Endodermal cell (in vitro differentiated cells): ENCODE results near the gene PLXNA2. TPM values are rescaled to one million over a fixed set of nuclear protein-coding genes. Genes with fewer than 3 reads are reported as not detected.

Source experiments
- DNase-seq: peaks from one replicate; pipeline ENCODE4 v3.0.0-alpha.2; 2017
- H3K27ac ChIP-seq: 2 replicates; pipeline ENCODE4 v1.5.1; 2013; ENCODE audit warnings: mild to moderate bottlenecking, low read depth, low read length, moderate library complexity
- H3K27me3 ChIP-seq: 2 replicates; pipeline ENCODE4 v1.6.1; 2013; ENCODE audit warnings: mild to moderate bottlenecking, low read length, moderate library complexity; ENCODE audit not compliant: insufficient read depth, control insufficient read depth, poor library complexity, severe bottlenecking
- H3K36me3 ChIP-seq: 2 replicates; pipeline ENCODE4 v1.7.0; 2013; ENCODE audit warnings: mild to moderate bottlenecking, low read length, moderate library complexity; ENCODE audit not compliant: control insufficient read depth, insufficient read depth
- H3K4me1 ChIP-seq: one replicate; pipeline ENCODE4 v1.7.0; 2013; ENCODE audit warnings: low read length; ENCODE audit not compliant: control insufficient read depth, insufficient read depth
- H3K4me3 ChIP-seq: 2 replicates; pipeline ENCODE4 v1.5.1; 2013; ENCODE audit warnings: mild to moderate bottlenecking, low read length, moderate library complexity
- H3K9ac ChIP-seq: 2 replicates; pipeline ENCODE4 v1.6.1; 2013; ENCODE audit warnings: mild to moderate bottlenecking, low read length, moderate library complexity; ENCODE audit not compliant: poor library complexity, severe bottlenecking; ENCODE audit errors: extremely low read depth
- H3K9me3 ChIP-seq: 2 replicates; pipeline ENCODE4 v1.6.1; 2013; ENCODE audit warnings: mild to moderate bottlenecking, low read length, moderate library complexity; ENCODE audit not compliant: control insufficient read depth
- H3K27ac Mint-ChIP-seq: 2 replicates; pipeline ENCODE4 v1.8.0; 2020; ENCODE audit warnings: mixed read lengths
- H3K27me3 Mint-ChIP-seq: 2 replicates; pipeline ENCODE4 v1.8.0; 2021; ENCODE audit warnings: mild to moderate bottlenecking, mixed read lengths; ENCODE audit not compliant: insufficient read depth
- H3K36me3 Mint-ChIP-seq: 2 replicates; pipeline ENCODE4 v1.8.0; 2020; ENCODE audit warnings: low read depth, mixed read lengths
- H3K4me1 Mint-ChIP-seq: 2 replicates; pipeline ENCODE4 v1.8.0; 2020; ENCODE audit warnings: mixed read lengths
- H3K4me3 Mint-ChIP-seq: 2 replicates; pipeline ENCODE4 v1.8.0; 2020; ENCODE audit warnings: mild to moderate bottlenecking, moderate library complexity, mixed read lengths
- H3K9me3 Mint-ChIP-seq: 2 replicates; pipeline ENCODE4 v1.8.0; 2020; ENCODE audit warnings: mild to moderate bottlenecking, mixed read lengths
- CTCF ChIP-seq: fragments of 200-600 bp; sonication (generic); conservative IDR thresholded peaks from 2 replicates; pipeline ENCODE4 v1.5.0; 2021; ENCODE audit warnings: antibody characterized with exemption, mild to moderate bottlenecking
- WGBS, 2 experiments: methylation state at CpG; one replicate each; pipeline versions ENCODE4 v1.1.5 to v1.1.7; 2013; ENCODE audit warnings: missing lambda C conversion rate in 2 of 2, mixed read lengths in 1 of 2; ENCODE audit not compliant: insufficient coverage in 1 of 2, insufficient read length in 1 of 2; 5-methylcytosine and 5-hydroxymethylcytosine counted together
- total RNA-seq, 2 donors: library from RNA; stranded (reverse); fragmentation: NEBNext Ultra II Directional in 1 of 2; extraction: Animal tissue kit (Norgen Biotek cat#: 25700) in 1 of 2; gene quantifications; 2 replicates in 1 of 2; 3 replicates in 1 of 2; pipeline ENCODE4 v1.2.1, GENCODE V29; 2021

Gene PLXNA2
- total RNA-seq, 2 donors from 2014 or later = 61.2 to 86.1 TPM

GRCh38 chr1:207995576-207995975 is 248.6 kb downstream of the PLXNA2 start:
- Histone ChIP-seq H3K4me3 (no peak overlapping the region), H3K27ac (no peak overlapping the region), H3K36me3 (no peaks in the 10 kb centered on the region), H3K27me3 (no peaks in the 10 kb centered on the region), H3K4me1 (no peaks in the 10 kb centered on the region), H3K9me3 (peaks cover 1% of the 10 kb centered on the region), H3K9ac (no peak overlapping the region)
- peak; percentile 31 for DNase-seq
- Mint-ChIP-seq H3K27ac (no peak overlapping the region), H3K4me1 (peaks cover 6% of the 10 kb centered on the region), H3K4me3 (no peak overlapping the region), H3K9me3 (peaks cover 3% of the 10 kb centered on the region), H3K36me3 (no peaks in the 10 kb centered on the region), H3K27me3 (peaks cover 5% of the 10 kb centered on the region)
- whole genome bisulfite sequencing, 2 experiments = 84% methylated on average over 3 to 4 of the region's 4 CpGs
- no peak for TF ChIP-seq CTCF

DNA sequence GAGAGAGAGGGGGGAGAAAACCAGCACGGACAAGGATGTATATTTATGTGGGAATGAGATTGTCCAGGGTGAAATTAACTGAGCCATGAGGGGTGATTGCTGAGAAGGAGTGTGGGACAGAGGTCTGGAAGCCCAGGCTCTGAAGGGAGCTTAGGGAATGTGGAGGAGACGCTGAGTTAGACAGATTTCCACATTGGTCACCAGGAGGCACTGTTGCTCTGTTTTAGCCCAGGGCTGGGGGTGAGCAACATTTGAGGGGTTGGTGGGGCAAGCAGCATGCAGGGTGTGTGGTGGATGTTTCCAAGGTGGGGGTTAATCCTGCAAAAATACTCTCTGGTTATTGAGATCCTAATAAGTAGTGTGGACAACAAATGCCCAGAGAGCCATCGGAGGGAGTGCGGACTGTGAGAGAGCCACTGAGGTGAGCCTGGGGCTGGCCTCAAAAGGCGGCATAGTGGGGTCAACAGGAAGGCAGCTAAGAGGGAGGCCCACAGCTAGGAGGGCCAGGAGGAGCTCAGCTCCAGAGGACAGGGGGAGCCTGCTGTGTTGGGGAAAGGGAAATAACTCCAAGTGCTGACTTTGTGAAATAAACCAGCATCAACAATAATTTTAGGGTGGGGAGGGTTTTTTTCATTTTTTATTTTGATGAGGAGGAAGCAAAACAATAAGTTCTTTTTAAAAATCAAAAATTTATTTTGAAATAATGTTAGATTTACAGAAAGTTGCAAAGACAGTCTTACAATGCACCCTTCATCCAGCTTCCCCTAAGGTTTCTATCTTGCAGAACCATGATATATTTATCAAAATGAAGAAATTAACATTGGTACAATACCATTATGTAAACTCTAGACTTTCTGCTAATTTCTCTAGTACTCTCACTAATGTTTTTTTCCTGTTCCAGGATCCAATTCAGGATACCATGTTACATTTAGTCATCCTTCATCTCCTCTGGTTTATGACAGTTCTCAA is 250.4 kb downstream of the PLXNA2 start:
- peaks cover 10% of the 10 kb centered on the region for H3K27me3 Mint-ChIP-seq

DNA sequence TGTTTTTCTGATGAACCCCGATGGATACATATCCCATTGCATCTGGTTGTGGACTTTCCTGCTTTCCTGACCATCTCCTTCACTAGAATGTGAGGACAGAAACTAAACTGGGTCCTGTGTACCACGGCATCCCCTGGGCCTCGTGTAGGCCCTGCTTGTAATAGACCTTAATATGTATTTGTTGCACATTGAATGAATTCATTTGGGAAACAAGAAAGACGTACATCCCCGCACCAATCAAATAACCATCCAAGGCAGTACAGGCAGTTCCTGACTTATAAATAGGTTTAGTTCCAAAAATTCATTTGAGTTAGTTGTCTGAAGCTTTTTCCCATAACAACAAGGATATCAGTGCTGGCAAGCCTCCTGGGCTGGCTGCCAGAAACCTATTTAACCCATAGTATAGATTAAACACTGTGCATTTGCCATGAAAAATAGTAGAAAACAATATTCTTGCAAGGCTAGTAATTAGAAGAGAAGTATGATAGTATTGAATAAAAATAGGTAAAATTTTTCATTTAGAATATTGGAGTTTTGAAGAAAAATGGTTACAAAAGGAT is 251.4 kb downstream of the PLXNA2 start:
- 89 to 100% methylated on average over 3 to 5 of the region's 5 CpGs for WGBS, 2 experiments
- H3K4me1 Mint-ChIP-seq = no peaks in the 10 kb centered on the region
- H3K4me3 ChIP-seq = no peak overlapping the region
- no peak for DNase-seq
- H3K9ac ChIP-seq = no peak overlapping the region
- H3K36me3 ChIP-seq = no peaks in the 10 kb centered on the region
- peaks cover 3% of the 10 kb centered on the region for H3K9me3 Mint-ChIP-seq
- no peaks in the 10 kb centered on the region for H3K4me1 ChIP-seq
- H3K27me3 Mint-ChIP-seq = peaks cover 15% of the 10 kb centered on the region
- H3K27me3 ChIP-seq = no peaks in the 10 kb centered on the region
- no peak overlapping the region for H3K27ac ChIP-seq
- no peaks in the 10 kb centered on the region for H3K9me3 ChIP-seq
- no peaks in the 10 kb centered on the region for H3K36me3 Mint-ChIP-seq
- H3K4me3 Mint-ChIP-seq = no peak overlapping the region
- TF ChIP-seq CTCF = no peak
- H3K27ac Mint-ChIP-seq = no peak overlapping the region

More for the DNA sequence above, 250.4 kb downstream of the PLXNA2 start:
- WGBS, 2 experiments = 37 to 81% methylated on average over 2 to 5 of the region's 5 CpGs
- no peak overlapping the region for H3K27ac Mint-ChIP-seq
- Histone ChIP-seq H3K4me3 (no peak overlapping the region), H3K4me1 (no peaks in the 10 kb centered on the region), H3K27ac (no peak overlapping the region), H3K27me3 (no peaks in the 10 kb centered on the region), H3K9me3 (no peaks in the 10 kb centered on the region), H3K36me3 (no peaks in the 10 kb centered on the region), H3K9ac (no peak overlapping the region)
- H3K36me3 Mint-ChIP-seq = no peaks in the 10 kb centered on the region
- H3K4me1 Mint-ChIP-seq = peaks cover 5% of the 10 kb centered on the region
- H3K9me3 Mint-ChIP-seq = peaks cover 3% of the 10 kb centered on the region
- peak; percentile 80 for DNase-seq
- TF ChIP-seq CTCF = peak; percentile 86
- H3K4me3 Mint-ChIP-seq = no peak overlapping the region
